Gastrocnemius medialis (tissue), 4 donors: Measurements from ENCODE around the gene LRRC26.

Experiments used
- CTCF ChIP-seq, 5 experiments: fragments of 450-650 bp in 3 of 5; fragments of 200-600 bp in 2 of 5; sonication (generic) in 2 of 5; IDR thresholded peaks in 4 of 5; conservative IDR thresholded peaks in 1 of 5; 1 replicate in 4 of 5; 2 replicates in 1 of 5; pipeline ENCODE4 v1.5.1; 2016 to 2019; ENCODE audit warnings: antibody characterized with exemption in 5 of 5, mild to moderate bottlenecking in 3 of 5, moderate library complexity in 3 of 5
- POLR2A ChIP-seq, 2 donors: fragments of 450-650 bp; IDR thresholded peaks; one replicate each; pipeline ENCODE4 v1.6.1; 2017; ENCODE audit warnings: antibody characterized with exemption in 2 of 2, mild to moderate bottlenecking in 2 of 2, moderate library complexity in 2 of 2

- TF ChIP-seq CTCF (IDR thresholded peaks at IDR 0.05 in 4 of 5, conservative IDR thresholded peaks at IDR 0.05 in 1 of 5) = no peak
- TF ChIP-seq POLR2A (IDR thresholded peaks at IDR 0.05) = no peak
Measured at GRCh38 chr9:137127301-137128157, 42.3 kb downstream of the LRRC26 start.
